Neural cell (in vitro differentiated cells): ENCODE data around the gene IFT172. TPM values are rescaled to one million over a fixed set of nuclear protein-coding genes. Genes with fewer than 3 reads are reported as not detected.
A peak's percentile ranks its signal among the peaks of the same experiment; 100 is the strongest.

Source experiments
- H2AFZ ChIP-seq: fragments of 200-600, 300-800 bp; sonication (generic), shearing (Covaris generic); 2 replicates; pipeline ENCODE4 v1.6.0; 2014; ENCODE audit warnings: low read depth, mild to moderate bottlenecking, antibody characterized with exemption, low read length, moderate library complexity
- H3F3A ChIP-seq: fragments of 200-600 bp; shearing (Covaris generic); 2 replicates; pipeline ENCODE4 v1.6.1; 2016; ENCODE audit warnings: mild to moderate bottlenecking, moderate library complexity, mixed read lengths, antibody characterized with exemption, low read length; ENCODE audit not compliant: insufficient read depth, poor library complexity, severe bottlenecking
- H3K27ac ChIP-seq: fragments of 200-600, 300-800 bp; sonication (generic), shearing (Covaris generic); 2 replicates; pipeline ENCODE4 v1.5.1; 2014; ENCODE audit warnings: mild to moderate bottlenecking, low read length, moderate library complexity
- H3K27me3 ChIP-seq: fragments of 300-800, 200-600 bp; sonication (generic), shearing (Covaris generic); 2 replicates; pipeline ENCODE4 v1.6.0; 2014; ENCODE audit warnings: mild to moderate bottlenecking, low read depth, low read length, moderate library complexity; ENCODE audit not compliant: insufficient read depth
- H3K36me3 ChIP-seq: fragments of 300-800, 200-600 bp; sonication (generic), shearing (Covaris generic); 2 replicates; pipeline ENCODE4 v1.5.1; 2014; ENCODE audit warnings: mild to moderate bottlenecking, antibody characterized with exemption, low read length, moderate library complexity; ENCODE audit not compliant: insufficient read depth
- H3K4me2 ChIP-seq: fragments of 300-800, 200-600 bp; sonication (generic), shearing (Covaris generic); 2 replicates; pipeline ENCODE4 v1.6.0; 2014; ENCODE audit warnings: mild to moderate bottlenecking, low read length
- H3K4me3 ChIP-seq: fragments of 300-800, 200-600 bp; sonication (generic), shearing (Covaris generic); 2 replicates; pipeline ENCODE4 v1.5.1; 2014; ENCODE audit warnings: mild to moderate bottlenecking, low read length, moderate library complexity
- H3K79me2 ChIP-seq: fragments of 200-600 bp; shearing (Covaris generic); replicated peaks from 2 replicates; pipeline ENCODE4 v1.6.0; 2014; ENCODE audit warnings: mild to moderate bottlenecking, low read length, moderate library complexity; ENCODE audit not compliant: insufficient read depth
- H3K9ac ChIP-seq: fragments of 300-800, 200-600 bp; sonication (generic), shearing (Covaris generic); 2 replicates; pipeline ENCODE4 v1.6.1; 2016; ENCODE audit warnings: mild to moderate bottlenecking, low read length, mixed read lengths
- H3K9me2 ChIP-seq: fragments of 200-600 bp; shearing (Covaris generic); 2 replicates; pipeline ENCODE4 v1.6.1; 2016; ENCODE audit warnings: mild to moderate bottlenecking, low read length, mixed read lengths; ENCODE audit not compliant: insufficient read depth
- H3K9me3 ChIP-seq: fragments of 200-600, 300-800 bp; sonication (generic), shearing (Covaris generic); 2 replicates; pipeline ENCODE4 v1.6.1; 2016; ENCODE audit warnings: mild to moderate bottlenecking, mixed run types, low read length, moderate library complexity, mixed read lengths
- H4K20me1 ChIP-seq: fragments of 200-600 bp; shearing (Covaris generic); 2 replicates; pipeline ENCODE4 v1.6.1; 2016; ENCODE audit warnings: mild to moderate bottlenecking, mixed run types; ENCODE audit not compliant: insufficient read depth
- CTCF ChIP-seq: fragments of 450-650 bp; IDR thresholded peaks from 2 replicates; pipeline ENCODE4 v1.5.1; 2014; ENCODE audit warnings: antibody characterized with exemption, mild to moderate bottlenecking, moderate library complexity; ENCODE audit not compliant: poor library complexity, severe bottlenecking
- EP300 ChIP-seq: fragments of 450-650 bp; conservative IDR thresholded peaks from 2 replicates; pipeline ENCODE4 v1.6.1; 2014; ENCODE audit warnings: antibody characterized with exemption, mild to moderate bottlenecking, moderate library complexity; ENCODE audit not compliant: poor library complexity, severe bottlenecking
- EZH2 ChIP-seq: fragments of 200-600, 300-800 bp; shearing (Covaris generic), sonication (generic); IDR thresholded peaks from 2 replicates; pipeline ENCODE4 v1.6.1; 2014; ENCODE audit warnings: antibody characterized with exemption, low read length, borderline replicate concordance, mild to moderate bottlenecking; ENCODE audit not compliant: insufficient read depth, poor library complexity, severe bottlenecking
- MXI1 ChIP-seq: fragments of 450-650 bp; conservative IDR thresholded peaks from 2 replicates; pipeline ENCODE4 v1.6.1; 2014; ENCODE audit warnings: antibody characterized with exemption, mild to moderate bottlenecking; ENCODE audit not compliant: poor library complexity, severe bottlenecking
- POLR2AphosphoS5 ChIP-seq: IDR thresholded peaks from 2 replicates; pipeline ENCODE4 v1.6.1; 2012
- RAD21 ChIP-seq: fragments of 450-650 bp; conservative IDR thresholded peaks from 2 replicates; pipeline ENCODE4 v1.6.1; 2014; ENCODE audit warnings: antibody characterized with exemption, mild to moderate bottlenecking, moderate library complexity
- REST ChIP-seq: IDR thresholded peaks from 2 replicates; pipeline ENCODE4 v1.6.1; 2012; ENCODE audit warnings: borderline replicate concordance
- SMC3 ChIP-seq: fragments of 450-650 bp; conservative IDR thresholded peaks from 2 replicates; pipeline ENCODE4 v1.6.1; 2014; ENCODE audit warnings: antibody characterized with exemption, mild to moderate bottlenecking, moderate library complexity; ENCODE audit not compliant: poor library complexity
- TAF1 ChIP-seq: IDR thresholded peaks from 2 replicates; pipeline ENCODE4 v1.6.1; 2012; ENCODE audit warnings: low read depth
- polyA plus RNA-seq: library from polyadenylated mRNA; depleted of rRNA; stranded (reverse); fragments of >200 nt; gene quantifications from 2 replicates; pipeline ENCODE4 v1.2.3, GENCODE V29; 2014

Gene IFT172
- polyA plus RNA-seq, 1 donor from 2014 or later: 26.9 TPM

- H3K4me2 ChIP-seq: peak within 1 kb of the TSS; percentile 97
- H3K27me3 ChIP-seq: no peaks in the 10 kb centered on the region
- H3K9me2 ChIP-seq: no peaks in the 10 kb centered on the region
- peak within 1 kb of the TSS; percentile 82 for H3K9ac ChIP-seq
- no peaks in the 10 kb centered on the region for H4K20me1 ChIP-seq
- peak; percentile 45 for TF ChIP-seq REST
- peak; percentile 91 for TF ChIP-seq MXI1
- no peak for TF ChIP-seq EZH2
- no peak for TF ChIP-seq SMC3
- peak; percentile 91 for TF ChIP-seq POLR2AphosphoS5
- peak; percentile 21 for TF ChIP-seq EP300
- TF ChIP-seq CTCF: peak; percentile 17
- TF ChIP-seq TAF1: peak; percentile 65
- TF ChIP-seq RAD21: peak; percentile 26
- H3K9me3 ChIP-seq: no peaks in the 10 kb centered on the region
- peak within 1 kb of the TSS; percentile 78 for H2AFZ ChIP-seq
- H3K4me3 ChIP-seq: peak within 1 kb of the TSS; percentile 90
- peak within 1 kb of the TSS; percentile 83 for H3K27ac ChIP-seq
- peaks cover 37% of the 10 kb centered on the region for H3K79me2 ChIP-seq
- H3F3A ChIP-seq: no peaks in the 10 kb centered on the region
- no peaks in the 10 kb centered on the region for H3K36me3 ChIP-seq
Measured at GRCh38 chr2:27409321-27410073, 80.0 kb downstream of the IFT172 start, which contains the start of gene PPM1G. Gene PPM1G (minus strand): TSS chr2:27409591. CDS start chr2:27409422, 169 bp downstream.

GRCh38 chr2:27408601-27409320 is 80.8 kb downstream of the IFT172 start:
- Histone ChIP-seq H3K9me2 (no peaks in the 10 kb centered on the region), H3K27ac (peak overlapping the region; percentile 83), H3K9me3 (no peaks in the 10 kb centered on the region), H3K4me3 (peak overlapping the region; percentile 90), H4K20me1 (no peaks in the 10 kb centered on the region), H3K9ac (peak overlapping the region; percentile 82), H2AFZ (peak overlapping the region; percentile 78), H3K36me3 (no peaks in the 10 kb centered on the region), H3K27me3 (no peaks in the 10 kb centered on the region), H3K4me2 (peak overlapping the region; percentile 97), H3F3A (no peaks in the 10 kb centered on the region), H3K79me2 (peaks cover 44% of the 10 kb centered on the region)
- TF ChIP-seq MXI1: no peak
- no peak for TF ChIP-seq POLR2AphosphoS5
- no peak for TF ChIP-seq CTCF
- TF ChIP-seq REST: no peak
- no peak for TF ChIP-seq EZH2
- no peak for TF ChIP-seq EP300
- TF ChIP-seq SMC3: no peak
- TF ChIP-seq RAD21: no peak
- no peak for TF ChIP-seq TAF1
